ENCODE results near the gene OR4D10. TPM values are rescaled to one million over a fixed set of nuclear protein-coding genes. Genes with fewer than 3 reads are reported as not detected.

Gene OR4D10
- total and polyA plus RNA-seq, 10 donors = not detected

DNA sequence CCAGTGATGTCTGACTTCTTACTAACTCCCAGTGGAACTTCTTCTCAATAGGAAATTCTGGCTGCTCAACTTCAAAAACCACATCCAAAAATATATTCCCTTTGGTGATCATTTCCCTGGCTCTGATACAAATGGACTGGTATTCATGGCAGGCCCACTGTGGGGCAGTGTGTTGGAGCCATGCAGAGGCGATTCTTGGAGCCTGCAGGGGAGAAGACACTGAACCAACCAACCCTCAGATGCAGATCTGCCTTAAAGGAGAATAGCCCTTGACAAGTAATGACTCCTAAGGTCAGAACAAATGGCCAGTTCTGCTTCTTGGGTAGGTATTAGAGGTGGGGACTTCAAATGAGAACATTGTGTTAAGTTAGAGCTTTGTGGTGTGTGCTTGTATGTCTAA, 50.4 kb downstream of the OR4D10 start:
- Histone ChIP-seq H3K27me3 (replicated peaks in 1 of 7) (peaks cover 0 to 9% (median 0%) of the 10 kb centered on the region in 7 donors), H3K36me3 (no peaks in the 10 kb centered on the region), H3K4me1 (no peaks in the 10 kb centered on the region), H3K4me3 (no peak overlapping the region), H3K9me3 (no peaks in the 10 kb centered on the region), H3K27ac (no peak overlapping the region)
- intact Hi-C loops (cut with DNase I; ENCODE audit: low total_unique reads) = no loop called here
- WGBS, 5 donors = 40 to 67% (median 46%) methylated on average over 1 of the region's 1 CpG
- no peak for DNase-seq
- TF ChIP-seq POLR2A (IDR thresholded peaks at IDR 0.05) (no peak), POLR2AphosphoS5 (IDR thresholded peaks at IDR 0.05) (no peak)
- TF ChIP-seq, protein P1, sequence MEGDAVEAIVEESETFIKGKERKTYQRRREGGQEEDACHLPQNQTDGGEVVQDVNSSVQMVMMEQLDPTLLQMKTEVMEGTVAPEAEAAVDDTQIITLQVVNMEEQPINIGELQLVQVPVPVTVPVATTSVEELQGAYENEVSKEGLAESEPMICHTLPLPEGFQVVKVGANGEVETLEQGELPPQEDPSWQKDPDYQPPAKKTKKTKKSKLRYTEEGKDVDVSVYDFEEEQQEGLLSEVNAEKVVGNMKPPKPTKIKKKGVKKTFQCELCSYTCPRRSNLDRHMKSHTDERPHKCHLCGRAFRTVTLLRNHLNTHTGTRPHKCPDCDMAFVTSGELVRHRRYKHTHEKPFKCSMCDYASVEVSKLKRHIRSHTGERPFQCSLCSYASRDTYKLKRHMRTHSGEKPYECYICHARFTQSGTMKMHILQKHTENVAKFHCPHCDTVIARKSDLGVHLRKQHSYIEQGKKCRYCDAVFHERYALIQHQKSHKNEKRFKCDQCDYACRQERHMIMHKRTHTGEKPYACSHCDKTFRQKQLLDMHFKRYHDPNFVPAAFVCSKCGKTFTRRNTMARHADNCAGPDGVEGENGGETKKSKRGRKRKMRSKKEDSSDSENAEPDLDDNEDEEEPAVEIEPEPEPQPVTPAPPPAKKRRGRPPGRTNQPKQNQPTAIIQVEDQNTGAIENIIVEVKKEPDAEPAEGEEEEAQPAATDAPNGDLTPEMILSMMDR (IDR thresholded peaks at IDR 0.05 in 8 of 11, conservative IDR thresholded peaks at IDR 0.05 in 3 of 11) = no peak

- H3K27ac ChIP-seq = no peak overlapping the region
- H3K4me3 ChIP-seq = no peak overlapping the region
- no peaks in the 10 kb centered on the region for H3K36me3 ChIP-seq
- H3K27me3 ChIP-seq (replicated peaks in 1 of 7) = peaks cover 0 to 9% (median 0%) of the 10 kb centered on the region in 7 donors
- no peaks in the 10 kb centered on the region for H3K9me3 ChIP-seq
- no peak for DNase-seq
- no peaks in the 10 kb centered on the region for H3K4me1 ChIP-seq
- TF ChIP-seq, protein P1 (IDR thresholded peaks at IDR 0.05 in 8 of 11, conservative IDR thresholded peaks at IDR 0.05 in 3 of 11) = no peak
- TF ChIP-seq POLR2A (IDR thresholded peaks at IDR 0.05) (no peak), POLR2AphosphoS5 (IDR thresholded peaks at IDR 0.05) (no peak)
- WGBS, 5 donors = 67 to 85% (median 72%) methylated on average over 7 of the region's 7 CpGs
- intact Hi-C loops (cut with DNase I; ENCODE audit: low total_unique reads) = no loop called here
These were observed 55.6 kb downstream of the OR4D10 start for GRCh38 chr11:59528711-59529110.

Other genes starting within 250 kb of the OR4D10 start
- under 1 TPM in 3 of 7 donors, not detected in 4; 0.09 to 0.26 (median 0.09) TPM for gene OR5AN1, start 114.4 kb upstream of the OR4D10 start, total RNA-seq
- under 1 TPM in 1 of 3 donors, not detected in 2; under 0.01 TPM for gene OR5AN1, start 114.4 kb upstream of the OR4D10 start, polyA plus RNA-seq
- gene OR5A2, start 46.9 kb upstream of the OR4D10 start, total RNA-seq = not detected
- not detected for gene OR5A2, start 46.9 kb upstream of the OR4D10 start, polyA plus RNA-seq
- not detected for gene OR5A1, start 36.8 kb upstream of the OR4D10 start, total RNA-seq
- gene OR5A1, start 36.8 kb upstream of the OR4D10 start, polyA plus RNA-seq = not detected
- gene OR4D6, start 16.4 kb upstream of the OR4D10 start, total RNA-seq = not detected
- not detected for gene OR4D6, start 16.4 kb upstream of the OR4D10 start, polyA plus RNA-seq
- gene OR4D11, start 30.3 kb downstream of the OR4D10 start, total RNA-seq = not detected
- gene OR4D11, start 30.3 kb downstream of the OR4D10 start, polyA plus RNA-seq = not detected
- gene OR4D9, start 38.2 kb downstream of the OR4D10 start, total RNA-seq = not detected
- not detected for gene OR4D9, start 38.2 kb downstream of the OR4D10 start, polyA plus RNA-seq
- gene OSBP, start 142.5 kb downstream of the OR4D10 start, total RNA-seq = 10 to 100 TPM; 33.9 to 39.9 (median 35.6) TPM
- 10 to 100 TPM in 1 of 3 donors, 1 to 10 TPM in 2; 7.0 to 10.6 (median 8.9) TPM for gene OSBP, start 142.5 kb downstream of the OR4D10 start, polyA plus RNA-seq
- 10 to 100 TPM; 24.0 to 47.1 (median 35.5) TPM for gene PATL1, start 195.7 kb downstream of the OR4D10 start, total RNA-seq
- 10 to 100 TPM in 1 of 3 donors, 1 to 10 TPM in 2; 5.7 to 10.3 (median 7.7) TPM for gene PATL1, start 195.7 kb downstream of the OR4D10 start, polyA plus RNA-seq
- not detected for gene OR10V1, start 240.5 kb downstream of the OR4D10 start, total RNA-seq
- gene OR10V1, start 240.5 kb downstream of the OR4D10 start, polyA plus RNA-seq = not detected